Measurements from ENCODE around the gene FBXL14. TPM values are rescaled to one million over a fixed set of nuclear protein-coding genes. Genes with fewer than 3 reads are reported as not detected.

FBXL14 gene
- total and polyA plus RNA-seq, 9 of the 15 experiments (the other 6 are each of a cell fraction or from before 2014, with no cell fraction given) = 0.13 to 9.8 (median 3.3) TPM

GRCh38 chr12:1594261-1595025, at the start of gene FBXL14 (continued):
- no peak for TF ChIP-seq ZNF592 (IDR thresholded peaks at IDR 0.05)
- TF ChIP-seq SMARCE1 (IDR thresholded peaks at IDR 0.05) = no peak
- no peak for TF ChIP-seq ZBTB2 (IDR thresholded peaks at IDR 0.05)
- TF ChIP-seq CCAR2 (IDR thresholded peaks at IDR 0.05; ENCODE audit: low read depth, low read length) = no peak
- no peak for TF ChIP-seq FOXP1 (CRISPR knock-in tag; IDR thresholded peaks at IDR 0.05)
